NCI-H146 (cell line): Measurements from ENCODE around the gene NBDY.
"Not testable (repeated sequence)": the region's sequence is repeated elsewhere in the genome, so short reads cannot be mapped to it uniquely, and the experiment has no call there.

Experiments used
- DNase-seq: peaks from one replicate; lab custom pipeline; 2025; lab: John Stamatoyannopoulos, UW

NBDY gene

GRCh38 chrX:56764153-56764974 lies 35.3 kb downstream of the NBDY start:
- no peak for DNase-seq

GRCh38 chrX:56764975-56765791 lies 36.1 kb downstream of the NBDY start:
- DNase-seq: no peak

GRCh38 chrX:56765811-56766553 lies 36.9 kb downstream of the NBDY start:
- no peak for DNase-seq

GRCh38 chrX:56766554-56767347 lies 37.7 kb downstream of the NBDY start:
- DNase-seq: no peak

- DNase-seq: not testable (repeated sequence)
Observed at GRCh38 chrX:56767348-56768119, 38.5 kb downstream of the NBDY start.

- DNase-seq: not testable (repeated sequence)
Observed at GRCh38 chrX:56768120-56768660, 39.1 kb downstream of the NBDY start.

GRCh38 chrX:56772675-56773521 lies 43.9 kb downstream of the NBDY start:
- DNase-seq: not testable (repeated sequence)

GRCh38 chrX:56773522-56774060 lies 44.5 kb downstream of the NBDY start:
- DNase-seq: not testable (repeated sequence)

- not testable (repeated sequence) for DNase-seq
Observed at GRCh38 chrX:56778099-56778923, 49.3 kb downstream of the NBDY start.

GRCh38 chrX:56778924-56779468 lies 50.0 kb downstream of the NBDY start:
- not testable (repeated sequence) for DNase-seq

- DNase-seq: not testable (repeated sequence)
Observed at GRCh38 chrX:56780681-56781649, 51.9 kb downstream of the NBDY start.

GRCh38 chrX:56782352-56782751 lies 53.3 kb downstream of the NBDY start:
- DNase-seq: no peak

GRCh38 chrX:56782791-56783449 lies 53.9 kb downstream of the NBDY start:
- no peak for DNase-seq

GRCh38 chrX:56783450-56783831 lies 54.4 kb downstream of the NBDY start:
- peak; percentile 78 for DNase-seq

- DNase-seq: no peak
Observed at GRCh38 chrX:56783996-56784620, 55.1 kb downstream of the NBDY start.

- no peak for DNase-seq
Observed at GRCh38 chrX:56784666-56785065, 55.6 kb downstream of the NBDY start.
